CMK (cell line): ENCODE data around the gene FAM120A.

Experiments used
- DNase-seq: peaks from one replicate; pipeline ENCODE4 v3.0.0-alpha.2; 2010; ENCODE audit warnings: low read depth

FAM120A gene

GRCh38 chr9:93577975-93578682, 126.6 kb downstream of the FAM120A start:
- no peak for DNase-seq

- DNase-seq = no peak
Observed at GRCh38 chr9:93578844-93579243, 127.4 kb downstream of the FAM120A start.

GRCh38 chr9:93579711-93580516, 128.4 kb downstream of the FAM120A start:
- no peak for DNase-seq

- no peak for DNase-seq
Observed at GRCh38 chr9:93580654-93581380, 129.3 kb downstream of the FAM120A start.

GRCh38 chr9:93582115-93582514, 130.6 kb downstream of the FAM120A start:
- no peak for DNase-seq

- no peak for DNase-seq
Observed at GRCh38 chr9:93582550-93582949, 131.1 kb downstream of the FAM120A start.

GRCh38 chr9:93585259-93585658, 133.8 kb downstream of the FAM120A start:
- DNase-seq = no peak

GRCh38 chr9:93585695-93586094, 134.2 kb downstream of the FAM120A start:
- no peak for DNase-seq

- DNase-seq = no peak
Observed at GRCh38 chr9:93586290-93587057, 135.0 kb downstream of the FAM120A start.

GRCh38 chr9:93587284-93587650, 135.8 kb downstream of the FAM120A start:
- no peak for DNase-seq

GRCh38 chr9:93587651-93588347, 136.3 kb downstream of the FAM120A start:
- no peak for DNase-seq

GRCh38 chr9:93588641-93589609, 137.4 kb downstream of the FAM120A start:
- DNase-seq = no peak

GRCh38 chr9:93589688-93590087, 138.2 kb downstream of the FAM120A start:
- DNase-seq = no peak

GRCh38 chr9:93590609-93591234, 139.2 kb downstream of the FAM120A start:
- no peak for DNase-seq

- DNase-seq = no peak
Observed at GRCh38 chr9:93591301-93592007, 140.0 kb downstream of the FAM120A start.

GRCh38 chr9:93592008-93592642, 140.6 kb downstream of the FAM120A start:
- DNase-seq = no peak

GRCh38 chr9:93592643-93593021, 141.1 kb downstream of the FAM120A start:
- DNase-seq = no peak

GRCh38 chr9:93593144-93593658, 141.7 kb downstream of the FAM120A start:
- DNase-seq = no peak
